SK-N-SH (cell line): Measurements from ENCODE around the gene ZIC2. TPM values are rescaled to one million over a fixed set of nuclear protein-coding genes. Genes with fewer than 3 reads are reported as not detected.

Experiments
- CTCF ChIA-PET: fragments of 300-600, 350-600 bp; formaldehyde crosslinking; extraction: SDS; loops from one replicate; lab custom pipeline; 2021; lab: Yijun Ruan, JAX
- POLR2A ChIA-PET: fragments of 350-600 bp; sonication (Branson Sonifier 250); formaldehyde crosslinking; extraction: SDS; loops from one replicate; lab custom pipeline; 2020; ENCODE audit warnings: antibody characterized with exemption, inconsistent platforms; lab: Yijun Ruan, JAX
- DNase-seq: peaks from one replicate; pipeline ENCODE4 v3.0.0; 2012
- H2AFZ ChIP-seq: fragments of 200-600 bp; sonication (generic); 2 replicates; pipeline ENCODE4 v1.8.1; 2016; ENCODE audit warnings: antibody characterized with exemption, mild to moderate bottlenecking, low read depth
- H3F3A ChIP-seq: fragments of 200-600 bp; sonication (generic); replicated peaks from 2 replicates; pipeline ENCODE3; 2016; ENCODE audit warnings: antibody characterized with exemption, mild to moderate bottlenecking; ENCODE audit not compliant: insufficient read depth
- H3K27ac ChIP-seq, 2 experiments: fragments of 200-500 bp in 1 of 2; fragments of 200-600 bp in 1 of 2; sonication (Bioruptor generic) in 1 of 2; sonication (generic), shearing (Covaris generic) in 1 of 2; 2 replicates each; pipeline versions ENCODE4 v1.5.1 to v1.6.1; 2014 to 2016; ENCODE audit warnings: low read depth in 2 of 2, inconsistent platforms in 1 of 2, low read length in 1 of 2, mild to moderate bottlenecking in 1 of 2, mixed read lengths in 1 of 2
- H3K27me3 ChIP-seq: fragments of 200-600 bp; sonication (generic), shearing (Covaris generic); 2 replicates; pipeline ENCODE4 v1.6.1; 2016; ENCODE audit warnings: mixed run types; ENCODE audit not compliant: insufficient read depth
- H3K36me3 ChIP-seq, 2 experiments: fragments of 200-500 bp in 1 of 2; fragments of 200-600 bp in 1 of 2; sonication (Bioruptor generic) in 1 of 2; sonication (generic) in 1 of 2; replicated peaks in 1 of 2; 2 replicates each; pipeline versions ENCODE3 to v1.5.1; 2014 to 2016; ENCODE audit warnings: low read length in 1 of 2, mild to moderate bottlenecking in 1 of 2; ENCODE audit not compliant: insufficient read depth in 2 of 2, control insufficient read depth in 1 of 2
- H3K4me1 ChIP-seq, 2 experiments: fragments of 200-500 bp in 1 of 2; fragments of 200-600 bp in 1 of 2; sonication (Bioruptor generic) in 1 of 2; sonication (generic), shearing (Covaris generic) in 1 of 2; 2 replicates each; pipeline versions ENCODE4 v1.5.1 to v1.6.1; 2014 to 2016; ENCODE audit warnings: low read depth in 1 of 2, low read length in 1 of 2, mixed run types in 1 of 2; ENCODE audit not compliant: insufficient read depth in 2 of 2, control insufficient read depth in 1 of 2
- H3K4me2 ChIP-seq: fragments of 200-600 bp; sonication (generic), shearing (Covaris generic); 2 replicates; pipeline ENCODE4 v1.6.1; 2017; ENCODE audit warnings: mixed run types
- H3K4me3 ChIP-seq, 2 experiments: fragments of 200-500 bp in 1 of 2; fragments of 200-600 bp in 1 of 2; sonication (Bioruptor generic) in 1 of 2; sonication (generic), shearing (Covaris generic) in 1 of 2; 2 replicates each; pipeline versions ENCODE4 v1.5.1 to v1.8.1; 2014 to 2016; ENCODE audit warnings: low read depth in 2 of 2, inconsistent platforms in 1 of 2, low read length in 1 of 2, mild to moderate bottlenecking in 1 of 2, mixed read lengths in 1 of 2, moderate library complexity in 1 of 2
- H3K79me2 ChIP-seq: fragments of 200-600 bp; sonication (generic); 2 replicates; pipeline ENCODE4 v1.8.1; 2017; ENCODE audit warnings: mild to moderate bottlenecking; ENCODE audit not compliant: insufficient read depth
- H3K9ac ChIP-seq: fragments of 200-600 bp; sonication (generic); 2 replicates; pipeline ENCODE4 v1.6.1; 2017; ENCODE audit warnings: mixed run types
- H3K9me2 ChIP-seq: fragments of 200-600 bp; sonication (generic); 2 replicates; pipeline ENCODE4 v1.6.1; 2017; ENCODE audit warnings: mixed run types
- H3K9me3 ChIP-seq: fragments of 200-600 bp; sonication (generic); 2 replicates; pipeline ENCODE4 v1.6.1; 2017; ENCODE audit warnings: mixed run types, mild to moderate bottlenecking, moderate library complexity
- H4K20me1 ChIP-seq: fragments of 200-600 bp; sonication (generic); 2 replicates; pipeline ENCODE4 v1.6.1; 2017; ENCODE audit warnings: mild to moderate bottlenecking, mixed run types; ENCODE audit not compliant: insufficient read depth
- CHD2 ChIP-seq: fragments of 150-350 bp; IDR thresholded peaks from 2 replicates; pipeline ENCODE4 v1.6.1; 2018; ENCODE audit warnings: low read length; ENCODE audit not compliant: partially characterized antibody
- EZH2phosphoT487 ChIP-seq: fragments of 200-600 bp; sonication (generic); IDR thresholded peaks from 2 replicates; pipeline ENCODE4 v1.6.1; 2017; ENCODE audit warnings: low read depth, mixed run types, mild to moderate bottlenecking, antibody characterized with exemption, moderate library complexity, borderline replicate concordance
- FOXM1 ChIP-seq: IDR thresholded peaks from 2 replicates; pipeline ENCODE4 v1.4.0; 2012; ENCODE audit warnings: low read depth, mild to moderate bottlenecking
- IRF3 ChIP-seq: fragments of 150-350 bp; IDR thresholded peaks from 2 replicates; pipeline ENCODE4 v1.6.1; 2016; ENCODE audit warnings: mild to moderate bottlenecking, low read depth, low read length
- JUND ChIP-seq: IDR thresholded peaks from 2 replicates; pipeline ENCODE4 v1.4.0; 2012
- MAX ChIP-seq: IDR thresholded peaks from 2 replicates; pipeline ENCODE4 v1.4.0; 2012; ENCODE audit warnings: low read depth
- MXI1 ChIP-seq: IDR thresholded peaks from 2 replicates; pipeline ENCODE4 v1.6.1; 2012; ENCODE audit warnings: mild to moderate bottlenecking, low read depth, low read length, improper control_type of control experiment
- NFIC ChIP-seq: IDR thresholded peaks from 2 replicates; pipeline ENCODE4 v1.4.0; 2012; ENCODE audit warnings: borderline replicate concordance
- PBX3 ChIP-seq: IDR thresholded peaks from 2 replicates; pipeline ENCODE4; 2012
- RAD21 ChIP-seq: IDR thresholded peaks from 2 replicates; pipeline ENCODE4 v1.6.1; 2012; ENCODE audit warnings: mild to moderate bottlenecking, low read length
- RCOR1 ChIP-seq: fragments of 150-350 bp; IDR thresholded peaks from 2 replicates; pipeline ENCODE4 v1.6.1; 2017; ENCODE audit warnings: antibody characterized with exemption, low read length
- RXRA ChIP-seq: IDR thresholded peaks from 2 replicates; pipeline ENCODE4 v1.4.0; 2012; ENCODE audit warnings: low read depth, mild to moderate bottlenecking, borderline replicate concordance
- SIN3A ChIP-seq: IDR thresholded peaks from 2 replicates; pipeline ENCODE4 v1.6.1; 2012; ENCODE audit warnings: low read depth, mild to moderate bottlenecking, low read length, moderate library complexity, borderline replicate concordance
- TAF1 ChIP-seq: IDR thresholded peaks from 2 replicates; pipeline ENCODE4 v1.6.1; 2012; ENCODE audit warnings: low read depth, mild to moderate bottlenecking, low read length, moderate library complexity, borderline replicate concordance
- TCF12 ChIP-seq: IDR thresholded peaks from 2 replicates; pipeline ENCODE4 v1.4.0; 2012
- TEAD4 ChIP-seq: IDR thresholded peaks from 2 replicates; pipeline ENCODE4 v1.4.0; 2012; ENCODE audit warnings: mild to moderate bottlenecking, borderline replicate concordance; ENCODE audit not compliant: insufficient read depth
- USF2 ChIP-seq: fragments of 150-350 bp; IDR thresholded peaks from 2 replicates; pipeline ENCODE4 v1.6.1; 2017; ENCODE audit warnings: antibody characterized with exemption, low read length, low read depth, borderline replicate concordance
- WGBS: methylation state at CpG from one replicate; pipeline ENCODE4 v1.1.6; 2017; ENCODE audit warnings: low lambda C conversion rate; 5-methylcytosine and 5-hydroxymethylcytosine counted together
- polyA plus RNA-seq, 3 experiments: library from polyadenylated mRNA; depleted of rRNA; stranded (reverse); fragments of >200 nt; gene quantifications; 2 replicates each; pipeline ENCODE4 v1.2.3, GENCODE V29; 2012

The ZIC2 gene
- polyA plus RNA-seq, 1 of the 3 experiments (the other 2 are of a cell fraction): not detected

- 13% methylated on average over 3 of the region's 3 CpGs for WGBS
- no peak overlapping the region for H3K27ac ChIP-seq
- no peak for DNase-seq
- no peaks in the 10 kb centered on the region for H3F3A ChIP-seq
- H3K4me2 ChIP-seq: no peak overlapping the region
- H3K4me1 ChIP-seq: peaks cover 0 to 2% of the 10 kb centered on the region in 2 experiments; a peak in 1 of 4 replicates
- no peaks in the 10 kb centered on the region for H3K9me3 ChIP-seq
- H3K9me2 ChIP-seq: no peaks in the 10 kb centered on the region
- H3K9ac ChIP-seq: no peak overlapping the region
- no peaks in the 10 kb centered on the region for H3K79me2 ChIP-seq
- no peaks in the 10 kb centered on the region for H4K20me1 ChIP-seq
- H2AFZ ChIP-seq: no peak overlapping the region
- CTCF ChIA-PET: interaction anchor here (1.0 to 2.9 kb wide), 2 partner anchors 17 to 306 kb away, joined by 3 to 14 read pairs; partner anchors contain the start of gene ZIC2
- POLR2A ChIA-PET: no interaction called here
- H3K27me3 ChIP-seq: peaks cover 78% of the 10 kb centered on the region
- no peaks in the 10 kb centered on the region for H3K36me3 ChIP-seq
- no peak overlapping the region for H3K4me3 ChIP-seq
- TF ChIP-seq USF2: no peak
- TF ChIP-seq RCOR1: no peak
- no peak for TF ChIP-seq SIN3A
- TF ChIP-seq RXRA: no peak
- no peak for TF ChIP-seq TEAD4
- TF ChIP-seq RAD21: no peak
- no peak for TF ChIP-seq NFIC
- TF ChIP-seq FOXM1: no peak
These were observed 17.7 kb upstream of the ZIC2 start for GRCh38 chr13:99963816-99964339.

GRCh38 chr13:99965329-99966000 is 16.1 kb upstream of the ZIC2 start:
- no peak for DNase-seq
- peaks cover 76% of the 10 kb centered on the region for H3K27me3 ChIP-seq
- ChIA-PET CTCF (no interaction called here), POLR2A (no interaction called here)
- peaks cover 0 to 2% of the 10 kb centered on the region in 2 experiments; a peak in 1 of 4 replicates for H3K4me1 ChIP-seq
- no peak overlapping the region for H3K27ac ChIP-seq
- H3K9me3 ChIP-seq: no peaks in the 10 kb centered on the region
- H3K9ac ChIP-seq: no peak overlapping the region
- no peak overlapping the region for H3K4me3 ChIP-seq
- no peak overlapping the region for H3K4me2 ChIP-seq
- H3F3A ChIP-seq: no peaks in the 10 kb centered on the region
- no peaks in the 10 kb centered on the region for H4K20me1 ChIP-seq
- no peaks in the 10 kb centered on the region for H3K79me2 ChIP-seq
- no peak overlapping the region for H2AFZ ChIP-seq
- WGBS: 45% methylated on average over 6 of the region's 9 CpGs
- H3K36me3 ChIP-seq: no peaks in the 10 kb centered on the region
- H3K9me2 ChIP-seq: no peaks in the 10 kb centered on the region
- TF ChIP-seq IRF3 (no peak), CHD2 (no peak), TEAD4 (no peak), PBX3 (no peak), EZH2phosphoT487 (no peak), MXI1 (no peak), NFIC (no peak), TAF1 (no peak), MAX (no peak), JUND (no peak), TCF12 (no peak), RXRA (no peak)
